ENCODE results near the gene CCDC136. TPM values are rescaled to one million over a fixed set of nuclear protein-coding genes. Genes with fewer than 3 reads are reported as not detected.
A peak's percentile ranks its signal among the peaks of the same experiment; 100 is the strongest.

Gene CCDC136
- total RNA-seq, 1 donor from 2014 or later: 0.26 TPM

DNA sequence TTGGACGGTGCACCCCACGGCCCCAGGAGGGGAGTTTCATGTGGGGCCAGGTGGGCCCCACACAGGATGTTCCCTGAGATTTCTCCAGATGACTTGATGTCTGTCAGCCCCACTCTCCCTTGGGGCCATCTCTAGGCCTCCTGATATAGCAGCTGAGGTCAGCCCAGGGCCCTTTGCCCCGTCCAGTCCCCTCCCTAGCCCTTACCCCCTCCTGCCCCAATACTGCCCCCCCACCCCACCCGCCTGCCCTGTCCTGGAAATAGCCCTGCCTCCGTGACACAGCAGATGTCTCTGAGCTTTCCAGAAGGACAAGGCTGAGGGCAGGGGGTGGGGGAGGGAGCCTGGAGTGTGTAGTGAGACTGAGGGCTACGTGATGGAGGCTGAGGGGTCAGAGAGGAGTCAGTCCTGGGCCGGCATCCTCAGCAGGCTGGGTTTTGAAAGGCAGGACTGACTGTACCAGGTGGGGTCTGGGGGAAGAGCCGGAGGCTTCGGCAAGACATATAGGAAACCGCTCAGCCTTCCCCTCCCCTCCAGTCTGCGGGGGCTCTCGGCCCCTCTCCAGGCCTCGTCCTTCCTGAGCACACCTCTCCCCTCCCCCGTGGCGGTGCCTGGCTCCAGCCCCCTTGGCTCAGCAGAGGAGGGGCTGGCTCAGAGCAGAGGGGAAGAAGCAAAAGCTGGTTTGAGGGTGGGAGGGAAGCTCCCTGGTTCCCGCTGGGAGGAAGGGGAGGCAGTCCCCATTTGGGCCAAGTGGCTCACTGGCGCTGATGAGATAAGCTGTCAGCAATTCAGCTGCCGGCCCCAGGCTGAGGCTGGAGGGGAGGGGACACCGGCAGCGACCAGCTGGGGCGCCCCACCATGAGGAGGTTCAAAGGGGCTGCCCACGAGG lies 40.5 kb downstream of the CCDC136 start:
- H3K4me3 ChIP-seq (ENCODE audit: low read depth, low read length): no peak overlapping the region
- FAIRE-seq: no peak
- peaks cover 21% of the 10 kb centered on the region for H3K27me3 ChIP-seq (ENCODE audit: control insufficient read depth, insufficient read depth, low read length)
- no peak for DNase-seq (ENCODE audit: low read depth)
- no peak for TF ChIP-seq CTCF (IDR thresholded peaks at IDR 0.05; ENCODE audit: insufficient read depth, low read length, severe bottlenecking)
- no peaks in the 10 kb centered on the region for H3K36me3 ChIP-seq (ENCODE audit: control insufficient read depth, insufficient read depth, low read length)

DNA sequence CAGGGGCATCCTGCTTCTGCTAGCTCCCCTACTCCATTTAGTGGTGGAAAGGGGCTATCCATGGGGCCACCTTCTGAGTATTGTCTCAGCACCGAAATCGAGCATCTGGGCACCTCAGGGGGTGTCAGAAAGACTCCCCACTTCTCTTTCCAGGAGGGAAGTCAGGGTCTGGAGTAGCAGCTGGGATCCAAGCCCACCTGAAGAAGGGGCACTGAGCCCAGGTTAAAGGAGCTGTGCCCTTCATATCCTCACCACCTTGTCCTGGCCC lies 41.0 kb downstream of the CCDC136 start:
- Histone ChIP-seq H3K4me3 (ENCODE audit: low read depth, low read length) (no peak overlapping the region), H3K36me3 (ENCODE audit: control insufficient read depth, insufficient read depth, low read length) (no peaks in the 10 kb centered on the region), H3K27me3 (ENCODE audit: control insufficient read depth, insufficient read depth, low read length) (peaks cover 21% of the 10 kb centered on the region)
- FAIRE-seq (no peak), DNase-seq (ENCODE audit: low read depth) (no peak)
- TF ChIP-seq CTCF (IDR thresholded peaks at IDR 0.05; ENCODE audit: insufficient read depth, low read length, severe bottlenecking): no peak

- Histone ChIP-seq H3K27me3 (ENCODE audit: control insufficient read depth, insufficient read depth, low read length) (peaks cover 21% of the 10 kb centered on the region), H3K4me3 (ENCODE audit: low read depth, low read length) (no peak overlapping the region), H3K36me3 (ENCODE audit: control insufficient read depth, insufficient read depth, low read length) (no peaks in the 10 kb centered on the region)
- FAIRE-seq (no peak), DNase-seq (ENCODE audit: low read depth) (peak; percentile 21)
- TF ChIP-seq CTCF (IDR thresholded peaks at IDR 0.05; ENCODE audit: insufficient read depth, low read length, severe bottlenecking): no peak
Observed at GRCh38 chr7:128833148-128833945, 41.6 kb downstream of the CCDC136 start.

DNA sequence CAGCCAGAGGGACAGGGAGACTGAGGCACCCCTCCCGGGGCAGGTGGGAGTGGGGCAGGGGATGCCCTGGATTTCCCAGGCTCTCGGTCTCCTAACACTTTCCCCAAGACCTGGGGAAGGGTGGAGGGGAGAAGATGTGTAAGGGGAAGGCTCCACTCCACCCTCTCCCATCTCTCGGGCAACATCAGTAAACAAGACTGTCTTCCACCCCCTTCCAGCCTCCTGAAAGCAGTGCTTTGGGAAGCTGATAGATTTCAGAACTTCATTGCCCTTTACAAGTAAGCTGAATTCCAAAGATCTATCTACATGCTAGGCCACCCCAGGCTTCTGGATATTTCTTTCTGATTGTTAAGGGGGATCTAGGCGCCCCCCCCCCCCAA lies 42.2 kb downstream of the CCDC136 start:
- H3K36me3 ChIP-seq (ENCODE audit: control insufficient read depth, insufficient read depth, low read length): no peaks in the 10 kb centered on the region
- H3K4me3 ChIP-seq (ENCODE audit: low read depth, low read length): no peak overlapping the region
- no peak for TF ChIP-seq CTCF (IDR thresholded peaks at IDR 0.05; ENCODE audit: insufficient read depth, low read length, severe bottlenecking)
- DNase-seq (ENCODE audit: low read depth) (no peak), FAIRE-seq (no peak)
- H3K27me3 ChIP-seq (ENCODE audit: control insufficient read depth, insufficient read depth, low read length): peaks cover 21% of the 10 kb centered on the region

- TF ChIP-seq CTCF (IDR thresholded peaks at IDR 0.05; ENCODE audit: insufficient read depth, low read length, severe bottlenecking): no peak
- Histone ChIP-seq H3K36me3 (ENCODE audit: control insufficient read depth, insufficient read depth, low read length) (no peaks in the 10 kb centered on the region), H3K4me3 (ENCODE audit: low read depth, low read length) (no peak overlapping the region), H3K27me3 (ENCODE audit: control insufficient read depth, insufficient read depth, low read length) (peaks cover 19% of the 10 kb centered on the region)
- FAIRE-seq (no peak), DNase-seq (ENCODE audit: low read depth) (no peak)
Observed at GRCh38 chr7:128835231-128835751, 43.5 kb downstream of the CCDC136 start.
